ENCODE results near the gene TMUB1. TPM values are rescaled to one million over a fixed set of nuclear protein-coding genes. Genes with fewer than 3 reads are reported as not detected.

TMUB1 gene
- total RNA-seq, 1 experiment from 2014 or later, result 68.1 TPM

GRCh38 chr7:151091003-151091402, 7.7 kb upstream of the TMUB1 start:
- CTCF ChIA-PET, result no interaction called here
- H3K27ac Mint-ChIP-seq (ENCODE audit: unreplicated experiment), result peak overlapping the region; percentile 37
- peaks cover 1% of the 10 kb centered on the region for H3K36me3 ChIP-seq (ENCODE audit: control insufficient read depth, insufficient read depth, low read length)
- H3K4me1 ChIP-seq, result peaks cover 12% of the 10 kb centered on the region; the same call in 1 of the 2 replicates
- peak overlapping the region; percentile 7 for H3K4me3 Mint-ChIP-seq (ENCODE audit: unreplicated experiment)
- intact Hi-C loops (cut with micrococcal nuclease; ENCODE audit: unreplicated experiment), result loop anchor here (1.0 kb wide), 1 partner anchor 20 kb away; no protein-coding TSS in a partner anchor
- no peak overlapping the region for H3K4me3 ChIP-seq (ENCODE audit: low read depth, low read length)
- H3K27me3 ChIP-seq (replicated peaks; ENCODE audit: control insufficient read depth, insufficient read depth, low read length), result no peaks in the 10 kb centered on the region
- TF ChIP-seq, protein P1, sequence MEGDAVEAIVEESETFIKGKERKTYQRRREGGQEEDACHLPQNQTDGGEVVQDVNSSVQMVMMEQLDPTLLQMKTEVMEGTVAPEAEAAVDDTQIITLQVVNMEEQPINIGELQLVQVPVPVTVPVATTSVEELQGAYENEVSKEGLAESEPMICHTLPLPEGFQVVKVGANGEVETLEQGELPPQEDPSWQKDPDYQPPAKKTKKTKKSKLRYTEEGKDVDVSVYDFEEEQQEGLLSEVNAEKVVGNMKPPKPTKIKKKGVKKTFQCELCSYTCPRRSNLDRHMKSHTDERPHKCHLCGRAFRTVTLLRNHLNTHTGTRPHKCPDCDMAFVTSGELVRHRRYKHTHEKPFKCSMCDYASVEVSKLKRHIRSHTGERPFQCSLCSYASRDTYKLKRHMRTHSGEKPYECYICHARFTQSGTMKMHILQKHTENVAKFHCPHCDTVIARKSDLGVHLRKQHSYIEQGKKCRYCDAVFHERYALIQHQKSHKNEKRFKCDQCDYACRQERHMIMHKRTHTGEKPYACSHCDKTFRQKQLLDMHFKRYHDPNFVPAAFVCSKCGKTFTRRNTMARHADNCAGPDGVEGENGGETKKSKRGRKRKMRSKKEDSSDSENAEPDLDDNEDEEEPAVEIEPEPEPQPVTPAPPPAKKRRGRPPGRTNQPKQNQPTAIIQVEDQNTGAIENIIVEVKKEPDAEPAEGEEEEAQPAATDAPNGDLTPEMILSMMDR (IDR thresholded peaks at IDR 0.05; ENCODE audit: insufficient read depth in 1 of 2, low read depth in 1 of 2, low read length in 1 of 2, severe bottlenecking in 1 of 2, unreplicated experiment in 1 of 2), result no peak
- peaks cover 22% of the 10 kb centered on the region for H3K4me1 Mint-ChIP-seq (ENCODE audit: low read depth, unreplicated experiment)
- no peaks in the 10 kb centered on the region for H3K9me3 Mint-ChIP-seq (ENCODE audit: unreplicated experiment)
- POLR2A ChIA-PET, result no interaction called here
- peaks cover 26% of the 10 kb centered on the region for H3K36me3 Mint-ChIP-seq (ENCODE audit: insufficient read depth, unreplicated experiment)
- H3K27me3 Mint-ChIP-seq (ENCODE audit: insufficient read depth, unreplicated experiment), result no peaks in the 10 kb centered on the region
- no TSS peak for BruUV-seq (replicated peaks)
- no peak for DNase-seq
- no peaks in the 10 kb centered on the region for H3K9me3 ChIP-seq

- no peak overlapping the region for H3K4me3 ChIP-seq (ENCODE audit: low read depth, low read length)
- CTCF ChIA-PET, result no interaction called here
- no peaks in the 10 kb centered on the region for H3K9me3 ChIP-seq
- H3K27me3 ChIP-seq (replicated peaks; ENCODE audit: control insufficient read depth, insufficient read depth, low read length), result no peaks in the 10 kb centered on the region
- peaks cover 17% of the 10 kb centered on the region for H3K4me1 ChIP-seq
- POLR2A ChIA-PET, result no interaction called here
- H3K9me3 Mint-ChIP-seq (ENCODE audit: unreplicated experiment), result no peaks in the 10 kb centered on the region
- peak overlapping the region; percentile 65 for H3K4me3 Mint-ChIP-seq (ENCODE audit: unreplicated experiment)
- peaks cover 25% of the 10 kb centered on the region for H3K4me1 Mint-ChIP-seq (ENCODE audit: low read depth, unreplicated experiment)
- no peaks in the 10 kb centered on the region for H3K27me3 Mint-ChIP-seq (ENCODE audit: insufficient read depth, unreplicated experiment)
- BruUV-seq (replicated peaks), result no TSS peak
- DNase-seq, result no peak
- H3K36me3 ChIP-seq (ENCODE audit: control insufficient read depth, insufficient read depth, low read length), result peaks cover 1% of the 10 kb centered on the region
- TF ChIP-seq, protein P1 (IDR thresholded peaks at IDR 0.05; ENCODE audit: insufficient read depth in 1 of 2, low read depth in 1 of 2, low read length in 1 of 2, severe bottlenecking in 1 of 2, unreplicated experiment in 1 of 2), result no peak
- H3K36me3 Mint-ChIP-seq (ENCODE audit: insufficient read depth, unreplicated experiment), result peaks cover 32% of the 10 kb centered on the region
- intact Hi-C loops (cut with micrococcal nuclease; ENCODE audit: unreplicated experiment), result no loop called here
- peak overlapping the region; percentile 24 for H3K27ac Mint-ChIP-seq (ENCODE audit: unreplicated experiment)
These were observed 6.8 kb upstream of the TMUB1 start for GRCh38 chr7:151089893-151090730.

DNA sequence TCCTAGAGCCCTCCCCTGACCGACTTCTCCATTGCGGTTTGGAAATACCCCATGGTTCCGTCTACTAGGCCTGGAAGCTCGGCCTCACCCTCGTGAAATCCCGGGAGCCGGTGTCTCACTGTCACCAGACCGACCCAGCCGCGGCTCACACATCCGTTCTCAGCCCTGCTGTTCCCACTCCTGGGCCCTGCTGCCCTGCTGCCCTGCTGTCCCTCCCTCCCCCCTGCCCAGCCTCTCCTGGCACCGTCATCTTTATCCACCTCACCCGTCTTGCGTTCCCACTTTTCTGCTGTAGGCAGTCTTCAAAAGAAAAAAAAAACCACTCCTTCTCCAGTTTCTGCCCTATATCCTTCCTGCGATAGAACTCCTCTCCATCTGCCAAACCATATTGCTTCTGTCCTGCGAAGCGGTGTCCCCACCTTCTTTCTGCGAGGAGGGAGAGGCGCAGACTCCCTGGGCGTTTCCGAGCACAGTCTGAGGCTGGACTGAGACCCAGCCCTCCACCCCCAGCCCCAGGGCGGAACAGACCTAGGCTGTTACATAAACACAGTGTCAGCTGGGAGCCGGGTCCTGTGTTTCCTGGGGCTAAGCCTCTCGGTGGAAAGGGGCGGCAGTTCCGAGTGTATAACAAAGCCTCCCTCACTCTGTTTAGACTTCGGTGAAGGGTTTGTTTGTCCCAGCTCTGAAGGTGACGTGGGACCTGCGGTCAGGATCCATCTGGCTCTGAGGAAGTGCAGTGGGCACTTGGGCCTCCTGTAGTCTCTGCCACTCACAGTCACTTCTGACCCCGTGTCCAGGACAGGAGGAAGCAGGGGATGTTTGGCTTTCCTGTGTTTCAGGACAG, 5.8 kb upstream of the TMUB1 start:
- no peak for DNase-seq
- peak overlapping the region; percentile 65 for H3K4me3 Mint-ChIP-seq (ENCODE audit: unreplicated experiment)
- Histone ChIP-seq H3K4me3 (ENCODE audit: low read depth, low read length) (no peak overlapping the region), H3K9me3 (no peaks in the 10 kb centered on the region), H3K36me3 (ENCODE audit: control insufficient read depth, insufficient read depth, low read length) (peaks cover 1% of the 10 kb centered on the region), H3K4me1 (peaks cover 17% of the 10 kb centered on the region), H3K27me3 (replicated peaks; ENCODE audit: control insufficient read depth, insufficient read depth, low read length) (no peaks in the 10 kb centered on the region)
- TF ChIP-seq, protein P1 (IDR thresholded peaks at IDR 0.05; ENCODE audit: insufficient read depth in 1 of 2, low read depth in 1 of 2, low read length in 1 of 2, severe bottlenecking in 1 of 2, unreplicated experiment in 1 of 2), result no peak
- intact Hi-C loops (cut with micrococcal nuclease; ENCODE audit: unreplicated experiment), result no loop called here
- peak overlapping the region; percentile 24 for H3K27ac Mint-ChIP-seq (ENCODE audit: unreplicated experiment)
- CTCF ChIA-PET, result interaction anchor here (0.7 to 1.0 kb wide), 2 partner anchors 22 to 122 kb away, joined by 3 read pairs; no protein-coding TSS in a partner anchor
- peaks cover 28% of the 10 kb centered on the region for H3K4me1 Mint-ChIP-seq (ENCODE audit: low read depth, unreplicated experiment)
- no peaks in the 10 kb centered on the region for H3K9me3 Mint-ChIP-seq (ENCODE audit: unreplicated experiment)
- H3K36me3 Mint-ChIP-seq (ENCODE audit: insufficient read depth, unreplicated experiment), result peaks cover 32% of the 10 kb centered on the region
- no peaks in the 10 kb centered on the region for H3K27me3 Mint-ChIP-seq (ENCODE audit: insufficient read depth, unreplicated experiment)
- POLR2A ChIA-PET, result interaction anchor here (1.0 kb wide), 1 partner anchor 25 kb away, joined by 3 read pairs; no protein-coding TSS in a partner anchor
- no TSS peak for BruUV-seq (replicated peaks)
